Retinal pigment epithelial cell (primary cell): ENCODE measurements around the gene ALG2.

Source experiments
- DNase-seq: peaks from one replicate; pipeline ENCODE4 v3.0.0-alpha.2; 2010; ENCODE audit warnings: low read depth
- H3K4me3 ChIP-seq: 2 replicates; pipeline ENCODE4 v1.5.1; 2011; ENCODE audit warnings: mild to moderate bottlenecking, low read length, control low read depth, moderate library complexity
- CTCF ChIP-seq: conservative IDR thresholded peaks from 2 replicates; pipeline ENCODE4 v1.5.1; 2011; ENCODE audit warnings: low read depth, low read length, control low read depth, inconsistent platforms

The ALG2 gene

GRCh38 chr9:99224445-99224844 is 2.7 kb upstream of the ALG2 start:
- DNase-seq = no peak
- H3K4me3 ChIP-seq = no peak overlapping the region
- no peak for TF ChIP-seq CTCF

GRCh38 chr9:99222416-99223270 is 901 bp upstream of the ALG2 start:
- DNase-seq = no peak
- peak overlapping the region; percentile 98 for H3K4me3 ChIP-seq
- TF ChIP-seq CTCF = no peak

- no peak for TF ChIP-seq CTCF
- H3K4me3 ChIP-seq = peak overlapping the region; percentile 98
- no peak for DNase-seq
Observed at GRCh38 chr9:99221266-99221620, 499 bp downstream of the ALG2 start.

GRCh38 chr9:99220011-99220410 is 1.7 kb downstream of the ALG2 start:
- TF ChIP-seq CTCF = no peak
- no peak for DNase-seq
- no peak overlapping the region for H3K4me3 ChIP-seq

- no peak for DNase-seq
- TF ChIP-seq CTCF = no peak
- H3K4me3 ChIP-seq = no peak overlapping the region
Observed at GRCh38 chr9:99216073-99216472, 5.7 kb downstream of the ALG2 start.

GRCh38 chr9:99213197-99213596 is 8.5 kb downstream of the ALG2 start:
- TF ChIP-seq CTCF = no peak
- no peak overlapping the region for H3K4me3 ChIP-seq
- DNase-seq = no peak

- no peak overlapping the region for H3K4me3 ChIP-seq
- no peak for TF ChIP-seq CTCF
- no peak for DNase-seq
Observed at GRCh38 chr9:99211746-99212145, 10.0 kb downstream of the ALG2 start.
